CD4-positive, alpha-beta T cell treated with Interleukin-1 beta for 1 hour (primary cell): Measurements from ENCODE around the gene SEMA4D.
A peak's percentile ranks its signal among the peaks of the same experiment; 100 is the strongest.

ENCODE experiments used
- DNase-seq, 2 donors: peaks; one replicate each; pipeline ENCODE4 v3.0.0-alpha.2; 2020 to 2022

Gene SEMA4D

GRCh38 chr9:89498852-89499480 lies 1.1 kb upstream of the SEMA4D start:
- DNase-seq: peak; percentile 65 to 69

- DNase-seq: peak; percentile 34 to 48
Observed at GRCh38 chr9:89497257-89497963, 503 bp downstream of the SEMA4D start.

- no peak for DNase-seq
Observed at GRCh38 chr9:89496645-89497256, 1.2 kb downstream of the SEMA4D start.

DNA sequence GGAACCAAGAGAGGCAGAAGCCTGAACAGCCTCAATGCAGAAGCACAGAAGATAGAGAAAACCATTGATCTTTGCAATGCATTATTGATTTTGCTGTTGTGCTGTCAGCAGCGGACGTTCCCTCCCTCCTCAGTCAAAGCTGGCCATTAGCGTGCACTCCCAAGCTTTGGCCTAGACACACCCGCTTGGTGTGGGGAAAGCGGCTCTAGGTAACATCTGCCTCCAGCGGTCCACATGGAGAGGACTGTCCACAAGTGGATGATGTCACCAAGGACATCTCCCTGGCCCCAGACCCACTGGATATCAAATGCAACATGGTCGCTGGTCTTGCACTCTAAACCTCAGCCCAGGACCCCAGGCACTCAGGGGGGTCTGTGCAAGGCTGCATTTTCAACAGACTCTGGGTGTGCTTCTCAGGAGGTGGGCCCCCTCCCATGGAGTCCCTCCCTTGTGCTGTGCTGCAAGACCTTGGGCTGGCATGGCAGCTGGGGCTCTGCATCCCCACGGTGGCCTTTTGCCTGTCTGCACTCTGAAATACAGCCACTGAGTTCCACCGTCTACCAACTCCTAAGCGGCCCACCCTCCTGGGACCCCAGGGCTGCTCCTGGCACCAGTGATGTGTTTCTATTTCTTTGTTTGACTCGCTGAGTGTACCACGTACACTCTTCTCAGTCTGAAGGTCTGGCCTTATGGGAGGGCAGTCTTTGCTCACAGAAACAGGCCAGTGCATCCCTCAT lies 1.9 kb downstream of the SEMA4D start:
- no peak for DNase-seq

GRCh38 chr9:89494199-89494598 lies 3.7 kb downstream of the SEMA4D start:
- no peak for DNase-seq

- no peak for DNase-seq
Observed at GRCh38 chr9:89493671-89494070, 4.2 kb downstream of the SEMA4D start.

- no peak for DNase-seq
Observed at GRCh38 chr9:89493181-89493580, 4.7 kb downstream of the SEMA4D start.

DNA sequence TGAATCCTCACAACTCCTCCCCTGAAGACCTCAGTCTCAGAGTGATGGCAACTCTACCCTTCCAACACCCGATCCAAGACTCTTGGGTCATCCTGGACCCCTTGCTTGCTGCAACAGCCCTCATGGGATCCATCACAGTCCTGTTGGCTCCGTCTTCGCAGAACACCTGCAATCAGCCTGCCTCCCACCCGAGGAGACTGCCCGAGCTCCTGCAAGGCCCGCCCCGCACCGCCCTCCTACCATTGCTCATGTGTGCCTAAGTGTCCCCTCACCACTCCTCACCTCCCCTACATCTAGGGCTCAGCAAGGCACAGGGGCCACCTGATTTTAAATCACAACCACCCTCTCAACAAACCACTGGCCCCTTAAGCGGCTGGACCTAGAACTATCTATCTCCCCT lies 5.3 kb downstream of the SEMA4D start:
- no peak for DNase-seq

DNA sequence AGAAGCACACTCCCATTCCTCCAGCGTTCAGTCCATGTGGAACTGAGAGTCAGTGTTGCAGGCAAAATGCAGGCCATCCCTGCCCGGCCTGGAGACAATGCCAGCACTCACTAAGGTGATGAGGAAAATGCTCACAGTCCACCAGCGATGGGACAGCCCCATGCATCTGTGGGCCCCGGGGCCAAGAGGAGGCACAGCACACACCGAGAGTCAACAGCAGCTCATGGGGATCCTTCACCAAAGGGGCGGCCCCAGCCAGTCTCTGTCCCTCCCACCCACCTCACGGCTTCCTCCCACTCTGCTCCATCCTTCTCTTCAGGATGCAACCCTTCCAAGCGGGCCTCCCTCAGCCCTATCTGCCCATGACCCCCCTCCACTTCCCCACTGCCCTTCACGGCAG lies 6.2 kb downstream of the SEMA4D start:
- DNase-seq: no peak

DNA sequence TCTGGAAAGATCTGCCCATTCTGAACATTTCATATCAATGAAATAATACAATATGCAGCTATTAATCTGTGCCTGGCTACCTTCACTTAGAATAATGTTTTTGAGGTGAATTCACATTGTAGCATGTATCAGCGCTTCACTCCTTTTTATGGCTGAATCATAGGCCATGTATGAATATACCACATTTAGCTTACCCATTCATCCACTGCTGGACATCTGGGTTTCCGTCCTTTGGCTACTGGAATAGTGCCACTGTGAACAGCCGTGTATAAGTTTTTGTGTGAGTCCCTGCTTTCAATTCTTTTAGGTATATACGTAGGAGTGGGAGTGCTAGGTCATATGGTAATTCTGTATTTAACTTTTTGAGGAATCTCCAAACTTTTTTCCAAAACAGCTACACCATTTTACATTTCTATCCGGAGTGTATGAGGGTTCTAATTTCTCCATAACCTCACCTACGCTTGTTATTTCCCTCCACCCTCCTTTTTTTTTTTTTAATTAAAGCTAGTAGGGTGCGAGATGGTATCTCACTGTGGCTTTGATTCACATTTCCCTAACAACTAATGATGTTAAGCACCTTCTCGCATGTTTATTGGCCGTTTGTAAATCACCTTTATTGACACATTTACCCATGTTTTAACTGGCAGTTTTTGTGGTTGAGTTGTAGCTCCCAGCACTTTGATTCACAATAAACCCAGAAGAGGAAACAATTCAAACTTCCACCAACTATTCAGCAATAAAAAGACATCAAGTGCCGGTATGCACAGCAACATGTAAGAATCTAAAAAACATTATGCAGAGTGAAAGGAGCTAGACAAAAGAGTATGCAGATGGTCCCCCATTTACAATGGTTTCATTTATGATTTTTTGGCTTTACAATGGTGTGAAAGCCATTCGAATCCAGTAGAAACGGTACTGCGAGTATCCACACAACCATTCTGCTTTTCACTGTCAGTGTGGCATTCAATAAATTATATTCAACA lies 8.1 kb downstream of the SEMA4D start:
- peak in 1 of 2 donors; percentile 85 for DNase-seq

GRCh38 chr9:89488936-89489335 lies 9.0 kb downstream of the SEMA4D start:
- DNase-seq: no peak

DNA sequence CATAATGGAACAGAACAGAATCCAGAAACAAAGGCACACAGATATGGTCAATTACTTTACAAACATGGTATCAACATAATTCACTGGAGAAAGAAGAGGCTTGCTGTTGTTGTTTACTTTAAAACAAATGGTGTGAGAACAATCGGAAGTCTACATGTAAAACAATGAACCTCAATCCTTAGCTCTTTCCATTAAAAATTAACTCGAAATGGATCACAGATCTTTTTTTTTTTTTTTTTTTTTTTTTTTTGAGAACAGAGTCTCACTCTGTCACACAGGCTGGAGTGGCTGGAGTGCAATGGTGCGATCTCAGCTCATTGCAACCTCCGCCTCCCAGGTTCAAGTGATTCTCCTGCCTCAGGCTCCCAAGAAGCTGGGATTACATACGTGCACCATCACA lies 9.8 kb downstream of the SEMA4D start:
- DNase-seq: no peak

DNA sequence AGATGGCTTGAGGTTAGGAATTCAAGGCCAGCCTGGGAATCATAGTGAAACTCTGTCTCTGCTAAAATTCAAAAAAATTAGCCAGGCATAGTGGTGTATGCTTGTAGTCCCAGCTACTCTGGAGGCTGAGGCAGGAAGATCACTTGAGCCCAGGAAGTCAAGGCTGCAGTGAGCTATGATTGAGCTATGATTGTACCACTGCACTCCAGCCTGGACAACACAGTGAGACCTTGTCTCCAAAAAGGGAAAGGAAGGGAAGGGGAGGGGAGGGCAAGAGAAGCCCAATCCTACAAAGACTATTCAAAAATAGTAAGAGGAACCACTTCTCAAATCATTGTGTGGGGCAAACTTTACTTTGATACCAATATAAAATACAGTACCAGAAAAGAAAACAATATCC lies 11.2 kb downstream of the SEMA4D start:
- DNase-seq: no peak

DNA sequence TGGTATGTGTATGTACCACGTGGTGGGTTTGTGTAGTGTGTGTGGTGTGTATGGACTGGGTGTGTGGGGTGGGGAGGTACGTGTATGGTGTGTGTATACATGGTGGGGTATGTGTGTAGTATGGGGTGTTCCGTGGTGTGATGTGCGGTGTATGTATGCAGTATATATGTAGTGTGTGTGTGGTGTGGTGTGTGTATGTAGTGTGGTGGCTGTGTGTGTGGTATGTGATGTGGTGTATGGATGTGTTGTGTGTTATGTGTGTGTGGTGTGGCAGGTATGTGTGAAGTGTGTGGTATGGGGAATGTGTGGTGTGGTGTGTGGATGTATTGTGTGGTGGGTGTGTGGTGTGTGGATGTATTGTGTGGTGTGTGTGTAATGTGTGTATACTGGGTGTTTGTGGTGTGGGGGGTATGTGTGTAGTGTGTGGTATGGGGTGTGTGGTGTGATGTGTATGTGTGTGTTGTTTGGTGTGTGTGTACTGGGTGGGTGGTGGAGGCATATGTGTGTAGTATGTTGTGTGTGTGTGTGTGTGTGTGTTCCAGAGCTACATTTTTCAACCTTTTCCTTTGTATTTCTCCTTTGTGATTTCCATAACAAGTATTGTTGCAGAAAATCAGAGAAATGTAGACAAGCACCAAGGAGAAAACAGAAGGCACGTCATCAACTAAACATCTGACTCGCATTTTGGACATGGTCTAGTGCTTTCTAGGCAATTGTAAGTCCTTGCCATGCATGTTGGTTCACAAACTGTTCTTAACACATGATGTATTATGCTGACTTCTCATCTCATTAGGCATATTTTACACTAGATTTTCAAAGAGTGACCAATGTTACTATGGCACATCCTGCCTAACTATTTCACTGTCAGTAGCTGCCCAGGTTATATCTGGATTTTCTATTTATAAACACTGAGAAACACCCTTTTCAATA lies 13.2 kb downstream of the SEMA4D start:
- DNase-seq: no peak

GRCh38 chr9:89483592-89484474 lies 14.1 kb downstream of the SEMA4D start:
- DNase-seq: peak; percentile 67 to 73

- DNase-seq: no peak
Observed at GRCh38 chr9:89482901-89483361, 15.0 kb downstream of the SEMA4D start.

DNA sequence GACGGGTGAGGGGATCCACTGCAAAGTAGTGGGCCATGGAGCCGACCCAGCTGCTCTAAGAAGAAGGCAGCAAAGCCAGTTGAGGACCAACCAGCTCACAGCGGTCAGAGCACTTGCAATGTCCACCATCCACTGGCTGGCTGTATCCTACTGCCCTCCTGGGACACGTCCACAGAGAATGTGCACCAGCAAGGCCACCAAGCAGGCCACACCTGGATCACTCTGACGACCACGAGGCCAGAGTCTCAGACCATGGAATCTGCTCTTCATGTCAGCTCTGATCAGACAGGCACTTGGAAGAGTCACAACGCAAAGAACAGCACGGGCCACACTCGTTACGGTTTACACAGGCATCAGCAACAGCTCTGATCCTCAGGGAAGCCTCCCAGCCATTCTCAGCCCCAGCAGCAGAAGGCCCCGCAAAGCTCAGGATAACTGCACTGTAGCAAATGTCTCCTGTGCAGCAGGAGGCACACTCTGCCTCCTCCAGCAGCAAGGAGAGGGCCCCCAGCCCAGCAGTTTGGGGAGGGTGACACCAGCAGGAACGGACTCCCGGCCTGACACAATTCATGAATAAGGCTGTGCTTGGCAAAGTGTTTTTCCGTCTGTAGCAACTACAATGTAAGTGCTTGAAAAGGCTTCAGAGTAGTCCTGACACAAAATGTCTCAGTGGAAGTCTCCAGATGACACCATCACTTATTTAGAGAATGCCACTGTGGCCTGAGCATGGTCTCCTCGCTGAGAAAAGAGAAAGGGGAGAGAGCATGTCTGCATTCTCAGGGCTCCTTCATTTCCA lies 15.7 kb downstream of the SEMA4D start:
- no peak for DNase-seq

DNA sequence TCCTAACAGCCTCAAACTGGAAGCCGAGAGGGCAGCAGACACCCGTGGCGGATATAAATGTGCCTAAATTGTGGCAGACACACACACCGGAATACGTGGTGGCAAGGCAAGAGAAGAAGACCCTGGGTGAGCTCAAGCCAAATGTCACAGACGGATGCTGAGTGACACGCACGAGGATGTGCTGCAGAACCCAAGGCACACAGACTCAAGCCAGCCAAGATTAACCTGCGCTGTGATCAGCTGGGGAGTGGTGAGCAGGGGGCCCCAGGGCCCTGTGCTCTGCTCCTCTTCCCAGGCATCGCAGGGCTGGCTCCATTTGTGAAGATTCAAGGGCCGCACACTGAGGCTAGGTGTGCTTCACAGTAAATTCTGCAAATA lies 16.4 kb downstream of the SEMA4D start:
- DNase-seq: peak in 1 of 2 donors; percentile 30
